T-cell (primary cell): ENCODE measurements around the gene KCTD3. TPM values are rescaled to one million over a fixed set of nuclear protein-coding genes. Genes with fewer than 3 reads are reported as not detected.

ENCODE experiments used
- ATAC-seq, 4 experiments: fragments of 200-7000 bp in 3 of 4; fragments of 150-1000 bp in 1 of 4; cut with Tn5 transposase; replicated peaks in 1 of 4; 1 replicate in 3 of 4; 2 replicates in 1 of 4; pipeline ENCODE4 v1.10.0; 2021; ENCODE audit warnings: moderate library complexity in 3 of 4, mild to moderate bottlenecking in 2 of 4, moderate number of reproducible peaks in 1 of 4
- CTCF ChIA-PET, 2 donors: fragments of 300-600 bp; sonication (Branson Sonifier 250); formaldehyde crosslinking; loops; one replicate each; lab custom pipeline; 2022; ENCODE audit warnings: antibody characterized with exemption in 2 of 2; lab: Charles Lee
- POLR2A ChIA-PET, 2 donors: fragments of 300-600 bp; sonication (Branson Sonifier 250); formaldehyde crosslinking; loops; one replicate each; lab custom pipeline; 2022; ENCODE audit warnings: antibody characterized with exemption in 2 of 2; lab: Charles Lee
- DNase-seq, 35 experiments: peaks; one replicate each; pipeline versions ENCODE4 v3.0.0 to v3.0.0-alpha.2; 2013 to 2023
- H3K27ac ChIP-seq: one replicate; pipeline ENCODE4 v1.5.1; 2013; ENCODE audit warnings: low read length
- H3K27me3 ChIP-seq, 2 experiments: replicated peaks in 1 of 2; 1 replicate in 1 of 2; 2 replicates in 1 of 2; pipeline versions ENCODE4 v1.6.1 to v1.7.0; 2013; ENCODE audit warnings: low read length in 1 of 2, mixed read lengths in 1 of 2; ENCODE audit not compliant: control insufficient read depth in 2 of 2, insufficient read depth in 2 of 2; ENCODE audit errors: extremely low read depth in 1 of 2
- H3K36me3 ChIP-seq, 2 donors: 1 replicate in 1 of 2; 2 replicates in 1 of 2; pipeline versions ENCODE4 v1.6.1 to v1.7.0; 2013; ENCODE audit warnings: low read length in 1 of 2; ENCODE audit not compliant: control insufficient read depth in 2 of 2, insufficient read depth in 1 of 2; ENCODE audit errors: extremely low read depth in 1 of 2
- H3K4me1 ChIP-seq, 2 experiments: 1 replicate in 1 of 2; 2 replicates in 1 of 2; pipeline versions ENCODE4 v1.6.1 to v1.7.0; 2013; ENCODE audit warnings: low read length in 2 of 2, mixed read lengths in 1 of 2; ENCODE audit not compliant: insufficient read depth in 2 of 2, control insufficient read depth in 1 of 2; ENCODE audit errors: extremely low read depth in 1 of 2
- H3K4me3 ChIP-seq, 2 donors: 1 replicate in 1 of 2; 2 replicates in 1 of 2; pipeline versions ENCODE4 v1.5.1 to v1.7.0; 2013; ENCODE audit warnings: mild to moderate bottlenecking in 2 of 2, low read length in 1 of 2, moderate library complexity in 1 of 2; ENCODE audit not compliant: control insufficient read depth in 1 of 2; ENCODE audit errors: extremely low read depth in 1 of 2
- H3K9me3 ChIP-seq: 2 replicates; pipeline ENCODE4 v1.7.0; 2013
- H3K27ac Mint-ChIP-seq, 2 donors: one replicate each; pipeline ENCODE4 v1.8.0; 2020 to 2021; ENCODE audit warnings: mild to moderate bottlenecking in 2 of 2, mixed read lengths in 2 of 2
- H3K27me3 Mint-ChIP-seq, 2 donors: one replicate each; pipeline ENCODE4 v1.8.0; 2021 to 2022; ENCODE audit warnings: mixed read lengths in 2 of 2
- H3K36me3 Mint-ChIP-seq: one replicate; pipeline ENCODE4 v1.8.0; 2021; ENCODE audit warnings: mixed read lengths
- H3K4me1 Mint-ChIP-seq, 3 donors: one replicate each; pipeline ENCODE4 v1.8.0; 2020 to 2022; ENCODE audit warnings: mixed read lengths in 3 of 3, mild to moderate bottlenecking in 1 of 3
- H3K4me3 Mint-ChIP-seq, 3 donors: one replicate each; pipeline ENCODE4 v1.8.0; 2020 to 2022; ENCODE audit warnings: mild to moderate bottlenecking in 3 of 3, mixed read lengths in 3 of 3, moderate library complexity in 3 of 3
- H3K9me3 Mint-ChIP-seq, 3 donors: one replicate each; pipeline ENCODE4 v1.8.0; 2020 to 2022; ENCODE audit warnings: mixed read lengths in 3 of 3
- WGBS: methylation state at CpG from one replicate; pipeline ENCODE4 v1.1.5; 2013; ENCODE audit warnings: missing lambda C conversion rate; ENCODE audit not compliant: insufficient coverage; 5-methylcytosine and 5-hydroxymethylcytosine counted together
- total RNA-seq, 35 experiments: library from RNA in 6 of 35; stranded (reverse) in 6 of 35; fragments of 120-200 nt in 1 of 35; gene quantifications; one replicate each; pipeline versions ENCODE4 v1.2.1 to v1.2.4 and lab custom pipeline; 2013 to 2026

Gene KCTD3
- total RNA-seq, 5 donors from 2014 or later (not counting 1 experiment from before 2014, with no cell fraction given), result 1.9 to 4.2 (median 3.6) TPM

DNA sequence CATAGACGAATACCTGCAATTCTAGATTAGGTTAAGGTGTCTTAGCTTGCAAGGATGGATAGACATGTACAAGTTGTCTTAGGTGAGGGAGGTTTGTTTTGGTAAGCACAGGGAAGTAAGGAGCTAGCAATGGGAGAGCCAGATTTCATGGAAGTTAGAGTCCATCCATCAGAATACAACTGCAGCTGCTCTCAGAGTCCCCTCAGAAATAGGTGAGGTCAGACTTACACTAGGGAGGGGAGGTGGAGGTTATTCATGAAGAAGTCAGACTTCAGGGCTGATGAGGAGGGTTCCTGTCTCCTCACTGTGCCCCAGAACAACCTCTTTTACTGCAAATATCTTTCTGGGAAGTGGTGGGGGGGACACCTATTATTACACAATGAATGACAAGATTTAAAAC is 85.3 kb downstream of the KCTD3 start:
- H3K36me3 ChIP-seq, result no peaks in the 10 kb centered on the region
- no peaks in the 10 kb centered on the region for H3K9me3 ChIP-seq
- Mint-ChIP-seq H3K27me3 (peaks cover 0 to 9% of the 10 kb centered on the region in 2 donors), H3K36me3 (no peaks in the 10 kb centered on the region), H3K4me3 (no peak overlapping the region), H3K9me3 (peaks cover 0 to 2% (median 0%) of the 10 kb centered on the region in 3 donors), H3K27ac (no peak overlapping the region), H3K4me1 (no peaks in the 10 kb centered on the region)
- ChIA-PET CTCF (no interaction called here), POLR2A (no interaction called here)
- no peaks in the 10 kb centered on the region for H3K27me3 ChIP-seq
- 88% methylated on average over 1 of the region's 1 CpG for WGBS
- no peak overlapping the region for H3K4me3 ChIP-seq
- no peak for DNase-seq
- H3K27ac ChIP-seq, result no peak overlapping the region
- ATAC-seq, result no peak
- H3K4me1 ChIP-seq, result no peaks in the 10 kb centered on the region

GRCh38 chr1:215657047-215657446 is 89.9 kb downstream of the KCTD3 start:
- H3K4me3 ChIP-seq, result no peak overlapping the region
- H3K4me3 Mint-ChIP-seq, result no peak overlapping the region
- ChIA-PET POLR2A (no interaction called here), CTCF (no interaction called here)
- H3K27me3 Mint-ChIP-seq, result peaks cover 0 to 15% of the 10 kb centered on the region in 2 donors
- H3K9me3 Mint-ChIP-seq, result peaks cover 0 to 4% (median 0%) of the 10 kb centered on the region in 3 donors
- H3K4me1 Mint-ChIP-seq, result no peaks in the 10 kb centered on the region
- no peak overlapping the region for H3K27ac Mint-ChIP-seq
- no peak for DNase-seq
- WGBS, result 100% methylated on average over 2 of the region's 4 CpGs
- no peak for ATAC-seq
- H3K36me3 Mint-ChIP-seq, result no peaks in the 10 kb centered on the region
- no peaks in the 10 kb centered on the region for H3K9me3 ChIP-seq
- no peak overlapping the region for H3K27ac ChIP-seq
- H3K4me1 ChIP-seq, result no peaks in the 10 kb centered on the region
- H3K27me3 ChIP-seq, result no peaks in the 10 kb centered on the region
- H3K36me3 ChIP-seq, result no peaks in the 10 kb centered on the region

- Histone ChIP-seq H3K27ac (no peak overlapping the region), H3K36me3 (no peaks in the 10 kb centered on the region), H3K4me3 (no peak overlapping the region), H3K4me1 (no peaks in the 10 kb centered on the region), H3K9me3 (no peaks in the 10 kb centered on the region), H3K27me3 (peaks cover 0 to 2% of the 10 kb centered on the region in 2 experiments)
- no peaks in the 10 kb centered on the region for H3K4me1 Mint-ChIP-seq
- ATAC-seq, result no peak
- ChIA-PET CTCF (no interaction called here), POLR2A (no interaction called here)
- no peak overlapping the region for H3K27ac Mint-ChIP-seq
- no peaks in the 10 kb centered on the region for H3K36me3 Mint-ChIP-seq
- H3K4me3 Mint-ChIP-seq, result no peak overlapping the region
- H3K9me3 Mint-ChIP-seq, result peaks cover 0 to 4% (median 0%) of the 10 kb centered on the region in 3 donors
- DNase-seq, result no peak
- H3K27me3 Mint-ChIP-seq, result peaks cover 0 to 15% of the 10 kb centered on the region in 2 donors
Measured at GRCh38 chr1:215660259-215660658, 93.2 kb downstream of the KCTD3 start.

GRCh38 chr1:215661033-215661432 is 93.9 kb downstream of the KCTD3 start:
- DNase-seq, result no peak
- ChIA-PET CTCF (no interaction called here), POLR2A (no interaction called here)
- H3K27me3 Mint-ChIP-seq, result peaks cover 0 to 17% of the 10 kb centered on the region in 2 donors
- peaks cover 0 to 4% (median 2%) of the 10 kb centered on the region in 3 donors for H3K9me3 Mint-ChIP-seq
- H3K36me3 ChIP-seq, result no peaks in the 10 kb centered on the region
- H3K27ac ChIP-seq, result no peak overlapping the region
- H3K4me3 ChIP-seq, result no peak overlapping the region
- H3K27me3 ChIP-seq, result peaks cover 0 to 2% of the 10 kb centered on the region in 2 experiments
- no peaks in the 10 kb centered on the region for H3K4me1 Mint-ChIP-seq
- H3K27ac Mint-ChIP-seq, result no peak overlapping the region
- WGBS, result no CpG with 5 or more reads among the region's 1 CpG
- H3K4me3 Mint-ChIP-seq, result no peak overlapping the region
- no peaks in the 10 kb centered on the region for H3K4me1 ChIP-seq
- H3K9me3 ChIP-seq, result no peaks in the 10 kb centered on the region
- ATAC-seq, result no peak
- no peaks in the 10 kb centered on the region for H3K36me3 Mint-ChIP-seq

GRCh38 chr1:215665215-215665614 is 98.1 kb downstream of the KCTD3 start:
- DNase-seq, result no peak
- H3K27me3 ChIP-seq, result peaks cover 0 to 2% of the 10 kb centered on the region in 2 experiments
- no peak for ATAC-seq

DNA sequence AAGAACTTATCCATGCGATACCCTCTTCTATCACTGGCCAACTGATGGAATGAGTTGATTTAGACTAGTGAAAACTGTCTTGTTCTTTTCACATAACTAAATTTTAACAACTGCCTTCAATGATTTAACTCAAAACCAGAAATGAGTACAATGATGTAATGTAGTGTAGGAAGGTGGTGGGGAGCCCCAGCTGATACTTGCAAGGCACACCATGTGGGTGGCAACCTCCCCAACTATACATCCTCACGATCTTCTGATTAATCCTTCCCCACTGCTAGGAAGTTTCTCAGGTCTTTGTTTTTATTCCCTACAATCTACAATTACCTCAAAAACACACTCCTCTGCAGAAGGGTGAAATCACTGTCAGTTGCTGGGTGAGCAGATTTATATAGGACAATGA is 100.7 kb downstream of the KCTD3 start:
- Mint-ChIP-seq H3K27ac (no peak overlapping the region), H3K36me3 (no peaks in the 10 kb centered on the region), H3K27me3 (peaks cover 0 to 4% of the 10 kb centered on the region in 2 donors), H3K4me1 (no peaks in the 10 kb centered on the region), H3K9me3 (peaks cover 0 to 11% (median 0%) of the 10 kb centered on the region in 3 donors), H3K4me3 (no peak overlapping the region)
- CTCF ChIA-PET, result no interaction called here
- Histone ChIP-seq H3K27me3 (peaks cover 0 to 2% of the 10 kb centered on the region in 2 experiments), H3K4me3 (no peak overlapping the region), H3K4me1 (no peaks in the 10 kb centered on the region), H3K36me3 (no peaks in the 10 kb centered on the region), H3K27ac (no peak overlapping the region), H3K9me3 (no peaks in the 10 kb centered on the region)
- no peak for ATAC-seq
- no peak for DNase-seq
- POLR2A ChIA-PET, result no interaction called here
- no CpG with 5 or more reads among the region's 2 CpGs for whole genome bisulfite sequencing

More at GRCh38 chr1:215665215-215665614, 98.1 kb downstream of the KCTD3 start:
- no peaks in the 10 kb centered on the region for H3K36me3 ChIP-seq
- Mint-ChIP-seq H3K9me3 (peaks cover 0 to 6% (median 0%) of the 10 kb centered on the region in 3 donors), H3K4me1 (no peaks in the 10 kb centered on the region), H3K36me3 (no peaks in the 10 kb centered on the region), H3K4me3 (no peak overlapping the region), H3K27ac (no peak overlapping the region), H3K27me3 (peaks cover 0 to 10% of the 10 kb centered on the region in 2 donors)
- H3K4me1 ChIP-seq, result no peaks in the 10 kb centered on the region
- ChIA-PET CTCF (no interaction called here), POLR2A (no interaction called here)
- H3K9me3 ChIP-seq, result no peaks in the 10 kb centered on the region
- no peak overlapping the region for H3K4me3 ChIP-seq
- H3K27ac ChIP-seq, result no peak overlapping the region
- 60% methylated on average over 2 of the region's 4 CpGs for WGBS
